ENCODE results near the gene VAV2.

The VAV2 gene

GRCh38 chr9:133857639-133858038 is 134.5 kb downstream of the VAV2 start:
- H3K4me3 ChIP-seq (ENCODE audit: low read depth, low read length), result no peak overlapping the region
- TF ChIP-seq, protein P1, sequence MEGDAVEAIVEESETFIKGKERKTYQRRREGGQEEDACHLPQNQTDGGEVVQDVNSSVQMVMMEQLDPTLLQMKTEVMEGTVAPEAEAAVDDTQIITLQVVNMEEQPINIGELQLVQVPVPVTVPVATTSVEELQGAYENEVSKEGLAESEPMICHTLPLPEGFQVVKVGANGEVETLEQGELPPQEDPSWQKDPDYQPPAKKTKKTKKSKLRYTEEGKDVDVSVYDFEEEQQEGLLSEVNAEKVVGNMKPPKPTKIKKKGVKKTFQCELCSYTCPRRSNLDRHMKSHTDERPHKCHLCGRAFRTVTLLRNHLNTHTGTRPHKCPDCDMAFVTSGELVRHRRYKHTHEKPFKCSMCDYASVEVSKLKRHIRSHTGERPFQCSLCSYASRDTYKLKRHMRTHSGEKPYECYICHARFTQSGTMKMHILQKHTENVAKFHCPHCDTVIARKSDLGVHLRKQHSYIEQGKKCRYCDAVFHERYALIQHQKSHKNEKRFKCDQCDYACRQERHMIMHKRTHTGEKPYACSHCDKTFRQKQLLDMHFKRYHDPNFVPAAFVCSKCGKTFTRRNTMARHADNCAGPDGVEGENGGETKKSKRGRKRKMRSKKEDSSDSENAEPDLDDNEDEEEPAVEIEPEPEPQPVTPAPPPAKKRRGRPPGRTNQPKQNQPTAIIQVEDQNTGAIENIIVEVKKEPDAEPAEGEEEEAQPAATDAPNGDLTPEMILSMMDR (IDR thresholded peaks at IDR 0.05; ENCODE audit: low read depth, low read length), result no peak

DNA sequence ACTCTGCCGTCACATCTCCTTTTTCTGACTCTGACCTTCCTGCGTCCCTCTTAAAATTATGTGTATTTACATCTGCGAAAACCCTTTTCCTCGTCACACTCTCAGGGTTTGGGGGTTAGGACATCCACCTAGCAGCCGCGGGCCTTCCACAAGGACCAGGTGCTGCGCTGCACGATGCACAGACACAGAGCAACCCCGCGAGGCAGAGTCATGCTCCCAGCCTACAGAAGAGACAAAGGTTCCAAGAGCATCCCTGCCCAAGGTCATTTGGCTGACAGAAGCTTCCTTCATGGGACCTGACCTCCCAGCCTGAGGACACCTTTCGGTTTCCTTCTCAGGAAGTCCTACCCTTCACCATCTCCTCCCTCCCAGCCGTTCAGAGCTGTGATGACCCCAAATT is 135.3 kb downstream of the VAV2 start:
- TF ChIP-seq, protein P1 (IDR thresholded peaks at IDR 0.05; ENCODE audit: low read depth, low read length), result no peak
- no peak overlapping the region for H3K4me3 ChIP-seq (ENCODE audit: low read depth, low read length)

- H3K4me3 ChIP-seq (ENCODE audit: low read depth, low read length), result no peak overlapping the region
- TF ChIP-seq, protein P1 (IDR thresholded peaks at IDR 0.05; ENCODE audit: low read depth, low read length), result no peak
Observed at GRCh38 chr9:133855802-133856521, 136.2 kb downstream of the VAV2 start.

- H3K4me3 ChIP-seq (ENCODE audit: low read depth, low read length), result no peak overlapping the region
- TF ChIP-seq, protein P1 (IDR thresholded peaks at IDR 0.05; ENCODE audit: low read depth, low read length), result no peak
Observed at GRCh38 chr9:133855371-133855770, 136.8 kb downstream of the VAV2 start.

DNA sequence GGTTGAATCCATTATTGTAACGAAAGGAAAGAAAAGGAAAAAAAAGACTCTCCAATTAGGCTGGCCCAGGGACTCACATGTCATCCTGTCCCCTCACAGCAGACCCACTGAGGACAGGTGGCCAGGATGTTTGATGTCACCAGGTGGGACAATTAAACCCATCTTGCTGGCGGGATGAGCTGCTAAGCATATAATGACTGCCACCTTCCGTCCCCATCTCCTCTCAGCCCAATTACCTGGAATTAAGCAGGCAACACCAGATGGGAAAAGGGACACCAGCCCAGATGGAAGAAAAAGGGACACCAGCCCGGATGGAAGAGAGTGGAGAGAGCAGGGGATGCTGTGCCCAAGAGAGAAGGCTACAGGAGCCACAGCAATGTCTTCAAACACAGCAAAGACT is 137.4 kb downstream of the VAV2 start:
- TF ChIP-seq, protein P1 (IDR thresholded peaks at IDR 0.05; ENCODE audit: low read depth, low read length), result no peak
- H3K4me3 ChIP-seq (ENCODE audit: low read depth, low read length), result no peak overlapping the region

GRCh38 chr9:133854048-133854447 is 138.1 kb downstream of the VAV2 start:
- TF ChIP-seq, protein P1 (IDR thresholded peaks at IDR 0.05; ENCODE audit: low read depth, low read length), result no peak
- H3K4me3 ChIP-seq (ENCODE audit: low read depth, low read length), result no peak overlapping the region

DNA sequence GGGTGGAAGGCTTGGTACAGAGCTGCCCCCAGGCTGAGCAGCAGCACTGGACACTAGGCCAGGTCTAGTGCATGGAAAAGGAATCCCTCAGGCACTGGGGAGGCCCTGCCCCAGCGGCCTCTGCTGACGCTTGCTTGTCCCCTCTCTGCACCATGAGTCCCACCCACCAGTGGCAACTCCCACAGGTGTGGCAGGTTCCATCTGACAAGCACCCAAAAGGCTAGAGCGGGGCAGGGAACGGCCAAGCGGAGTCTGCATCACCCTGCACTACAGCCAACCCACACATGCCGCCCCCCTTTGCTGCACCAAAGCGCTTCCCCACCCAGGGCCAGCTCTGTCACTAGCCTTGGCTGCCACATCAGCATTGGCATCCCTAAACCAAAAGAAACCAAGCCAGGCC is 138.8 kb downstream of the VAV2 start:
- TF ChIP-seq, protein P1 (IDR thresholded peaks at IDR 0.05; ENCODE audit: low read depth, low read length), result no peak
- no peak overlapping the region for H3K4me3 ChIP-seq (ENCODE audit: low read depth, low read length)
